Measurements from ENCODE around the gene PLPP3. TPM values are rescaled to one million over a fixed set of nuclear protein-coding genes. Genes with fewer than 3 reads are reported as not detected.

Gene PLPP3
- total and polyA plus RNA-seq, 2 of the 8 experiments (the other 6 are each of a cell fraction or from before 2014, with no cell fraction given): 33.2 to 42.0 TPM

DNA sequence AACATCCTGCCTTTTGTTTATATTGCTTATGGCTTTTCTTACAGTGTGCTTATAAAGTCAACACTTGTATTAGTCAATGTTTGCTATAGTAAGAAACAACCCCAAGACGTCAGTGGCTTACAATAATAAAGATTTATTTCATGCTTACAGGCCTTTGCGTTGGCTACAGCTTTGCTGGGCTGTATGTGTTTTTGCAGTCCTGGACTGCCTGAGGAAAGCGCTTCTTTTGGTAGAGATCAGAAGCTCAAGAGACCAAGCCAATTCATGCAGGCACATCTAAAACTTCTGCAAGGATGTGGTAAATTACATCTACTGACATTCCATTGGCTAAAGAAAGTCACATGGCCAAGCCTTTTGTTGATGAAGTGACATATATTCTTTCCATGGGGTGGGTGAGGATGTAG is 48.3 kb upstream of the PLPP3 start:
- peak; percentile 74 for FAIRE-seq
- H2AFZ ChIP-seq (ENCODE audit: low read length): peak overlapping the region; percentile 28; the same call in 1 of the 2 replicates

More for the DNA sequence above, 48.3 kb upstream of the PLPP3 start:
- H2BK12ac ChIP-seq (ENCODE audit: low read depth, low read length): no peak overlapping the region
- H2BK15ac ChIP-seq (ENCODE audit: low read length): no peak overlapping the region
- H2AK5ac ChIP-seq (ENCODE audit: low read depth, low read length): no peak overlapping the region
- H3K4ac ChIP-seq (replicated peaks; ENCODE audit: insufficient read length, low read depth, low read length): no peak overlapping the region
- no peaks in the 10 kb centered on the region for H3K9me3 ChIP-seq (ENCODE audit: insufficient read depth in 2 of 2, low read depth in 1 of 2, low read length in 1 of 2)
- H3K56ac ChIP-seq (replicated peaks; ENCODE audit: insufficient read length, low read depth, low read length): no peak overlapping the region
- H3K27ac ChIP-seq (ENCODE audit: low read depth, low read length): no peak overlapping the region
- H2BK5ac ChIP-seq (ENCODE audit: low read depth, low read length): no peak overlapping the region
- no peak overlapping the region for H3K14ac ChIP-seq (ENCODE audit: insufficient read length)
- POLR2A ChIA-PET (ENCODE audit: partially characterized antibody): no interaction called here
- H3K9ac ChIP-seq (replicated peaks in 1 of 4; ENCODE audit: extremely low read depth in 1 of 4, low read depth in 3 of 4, low read length in 3 of 4): no peak overlapping the region
- H3K27me3 ChIP-seq (replicated peaks in 1 of 4; ENCODE audit: control insufficient read depth in 3 of 4, extremely low read depth in 1 of 4, insufficient read depth in 3 of 4, low read length in 3 of 4): no peaks in the 10 kb centered on the region
- no peak for DNase-seq (ENCODE audit: low read depth in 1 of 2, low spot score in 2 of 2)
- peaks cover 0 to 2% (median 0%) of the 10 kb centered on the region in 4 experiments; a peak in 1 of 7 replicates for H3K4me1 ChIP-seq (replicated peaks in 1 of 4; ENCODE audit: control insufficient read depth in 3 of 4, insufficient read depth in 4 of 4, low read length in 3 of 4)
- H4K8ac ChIP-seq (ENCODE audit: extremely low read depth, insufficient read depth, low read length): no peak overlapping the region
- no peaks in the 10 kb centered on the region for H3K79me2 ChIP-seq (ENCODE audit: control insufficient read depth in 1 of 2, insufficient read depth in 2 of 2, low read length in 2 of 2)
- H2BK20ac ChIP-seq (ENCODE audit: low read length): no peak overlapping the region
- H3K23me2 ChIP-seq (ENCODE audit: low read depth, low read length): no peaks in the 10 kb centered on the region; the same call in 1 of the 2 replicates
- TF ChIP-seq, protein P1, sequence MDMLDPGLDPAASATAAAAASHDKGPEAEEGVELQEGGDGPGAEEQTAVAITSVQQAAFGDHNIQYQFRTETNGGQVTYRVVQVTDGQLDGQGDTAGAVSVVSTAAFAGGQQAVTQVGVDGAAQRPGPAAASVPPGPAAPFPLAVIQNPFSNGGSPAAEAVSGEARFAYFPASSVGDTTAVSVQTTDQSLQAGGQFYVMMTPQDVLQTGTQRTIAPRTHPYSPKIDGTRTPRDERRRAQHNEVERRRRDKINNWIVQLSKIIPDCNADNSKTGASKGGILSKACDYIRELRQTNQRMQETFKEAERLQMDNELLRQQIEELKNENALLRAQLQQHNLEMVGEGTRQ (IDR thresholded peaks at IDR 0.05; ENCODE audit: low read length): peak; percentile 69
- no peak for TF ChIP-seq HDAC6 (IDR thresholded peaks at IDR 0.05; ENCODE audit: low read depth, low read length)
- no peak overlapping the region for H4K5ac ChIP-seq (ENCODE audit: insufficient read length, low read depth, low read length)
- H3K4me2 ChIP-seq (ENCODE audit: insufficient read depth in 1 of 2, low read depth in 2 of 2, low read length in 2 of 2): no peak overlapping the region
- H3K36me3 ChIP-seq (ENCODE audit: control insufficient read depth in 2 of 4, insufficient read depth in 4 of 4, low read length in 3 of 4): no peaks in the 10 kb centered on the region
- H4K20me1 ChIP-seq (replicated peaks in 1 of 2; ENCODE audit: control insufficient read depth in 1 of 2, insufficient read depth in 2 of 2, low read length in 2 of 2): no peaks in the 10 kb centered on the region
- no peaks in the 10 kb centered on the region for H3K79me1 ChIP-seq (ENCODE audit: low read depth, low read length)
- WGBS, 2 experiments (ENCODE audit: extremely low coverage in 1 of 2, insufficient coverage in 1 of 2, insufficient read length in 1 of 2, insufficient replicate concordance in 2 of 2, low coverage in 1 of 2, low lambda C conversion rate in 2 of 2, missing lambda C conversion rate in 1 of 2): 78% methylated on average over 3 of the region's 3 CpGs; no CpG with 5 or more reads in 1 of the 2 experiments
- H4K91ac ChIP-seq (replicated peaks; ENCODE audit: insufficient read length, low read length): no peak overlapping the region
- no peak overlapping the region for H3K18ac ChIP-seq (ENCODE audit: extremely low read depth, low read length)
- H3K23ac ChIP-seq (ENCODE audit: insufficient read length): no peak overlapping the region
- CTCF ChIA-PET (ENCODE audit: partially characterized antibody): interaction anchor here (1.0 to 1.2 kb wide), 2 partner anchors 81 to 442 kb away, joined by 3 read pairs; no protein-coding TSS in a partner anchor
- H3K4me3 ChIP-seq (ENCODE audit: extremely low read depth in 1 of 4, insufficient read depth in 2 of 4, low read depth in 3 of 4, low read length in 4 of 4): no peak overlapping the region
- H2BK120ac ChIP-seq (replicated peaks; ENCODE audit: low read depth, low read length): no peak overlapping the region

Measured in H1 (cell line).